Activated CD4-positive, alpha-beta T cell treated with anti-CD3 and anti-CD28 coated beads for 1 hour (primary cell): ENCODE measurements around the gene AMDHD2.
"Not testable (repeated sequence)": the region's sequence is repeated elsewhere in the genome, so short reads cannot be mapped to it uniquely, and the experiment has no call there.

Experiments used
- DNase-seq: peaks from one replicate; pipeline ENCODE4 v3.0.0-alpha.2; 2020

Gene AMDHD2

GRCh38 chr16:2535625-2536013, 15.4 kb downstream of the AMDHD2 start:
- DNase-seq = no peak

GRCh38 chr16:2537451-2538379, 17.5 kb downstream of the AMDHD2 start, which contains the start of gene PDPK1:
PDPK1 (plus strand) TSS chr16:2538021; CDS start chr16:2538113, 92 bp downstream.
- peak; percentile 93 for DNase-seq

GRCh38 chr16:2539192-2539844, 19.1 kb downstream of the AMDHD2 start:
- not testable (repeated sequence) for DNase-seq

DNA sequence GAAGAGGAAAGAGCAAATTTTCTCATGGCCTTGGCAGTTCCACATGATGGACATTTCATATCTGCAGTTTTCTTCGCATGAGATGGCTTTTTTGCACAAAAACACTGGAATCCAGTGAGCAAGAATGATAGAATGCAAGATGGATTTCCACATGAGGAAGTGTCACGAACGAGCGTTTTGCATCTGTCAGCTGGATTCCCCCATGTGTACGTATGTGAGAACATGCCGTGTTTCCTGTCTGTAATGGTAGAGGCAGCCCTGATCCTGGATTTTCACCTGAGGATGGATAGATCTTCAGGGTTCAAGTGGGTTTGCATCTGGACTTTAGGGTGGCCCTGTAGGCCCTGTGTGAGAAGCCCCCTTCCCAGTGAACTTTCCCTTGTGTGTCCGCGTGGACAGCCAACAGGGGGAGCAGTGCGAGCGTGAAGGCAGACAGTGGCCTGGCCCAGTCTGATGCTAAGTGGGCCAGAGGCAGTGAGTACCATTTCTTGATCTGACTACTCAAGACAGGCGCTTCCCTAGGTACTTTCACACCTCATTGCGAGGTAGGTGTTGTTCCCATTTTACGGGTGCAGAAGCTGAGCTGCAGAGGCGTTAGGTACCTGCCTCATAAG, 19.8 kb downstream of the AMDHD2 start:
- DNase-seq = not testable (repeated sequence)

GRCh38 chr16:2540912-2541311, 20.7 kb downstream of the AMDHD2 start:
- not testable (repeated sequence) for DNase-seq

- not testable (repeated sequence) for DNase-seq
Observed at GRCh38 chr16:2541409-2541808, 21.2 kb downstream of the AMDHD2 start.

DNA sequence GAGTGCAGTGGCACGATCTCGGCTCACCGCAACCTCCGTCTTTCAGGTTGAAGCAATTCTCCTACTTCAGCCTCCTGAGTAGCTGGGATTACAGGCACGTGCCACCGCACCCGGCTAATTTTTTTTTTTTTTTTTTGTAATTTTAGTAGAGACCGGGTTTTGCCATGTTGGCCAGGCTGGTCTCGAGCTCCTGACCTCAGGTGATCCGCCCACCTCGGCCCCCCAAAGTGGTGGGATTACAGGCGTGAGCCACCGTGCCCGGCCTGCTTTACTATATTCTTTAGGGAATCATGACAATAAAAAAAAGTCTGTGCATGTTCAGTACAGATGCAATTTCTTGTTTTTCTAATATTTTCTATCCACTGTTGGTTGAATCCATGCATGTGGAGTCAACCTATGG, 23.6 kb downstream of the AMDHD2 start:
- DNase-seq = not testable (repeated sequence)

DNA sequence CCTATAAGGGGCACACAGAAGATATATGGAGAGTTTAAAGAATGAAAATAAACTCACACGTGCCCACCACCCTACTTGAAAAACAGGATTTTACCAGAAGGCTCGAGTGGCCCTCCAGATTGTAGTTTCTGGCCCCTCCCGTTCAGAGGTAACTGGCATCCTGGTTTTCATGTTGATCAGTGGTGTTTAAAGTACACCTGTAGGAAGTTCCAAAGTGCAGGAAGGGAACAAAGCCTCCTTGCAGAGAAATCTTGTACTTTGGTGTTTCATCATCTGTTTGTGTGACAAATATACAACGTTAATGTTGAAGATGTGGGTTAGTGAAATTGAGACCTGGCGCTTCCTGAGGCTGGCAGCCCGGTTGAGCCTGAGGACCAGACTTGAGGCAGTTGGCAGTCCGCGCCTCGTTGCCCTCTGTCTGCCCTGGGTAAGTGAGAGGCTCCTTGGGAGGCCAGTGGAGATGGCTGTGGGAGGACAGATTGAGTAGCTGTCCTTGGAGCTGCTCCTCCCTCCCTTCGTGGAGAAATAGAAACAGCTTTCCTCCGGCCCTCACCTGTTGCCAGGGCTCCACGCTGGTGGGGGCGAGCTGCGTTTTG, 30.2 kb downstream of the AMDHD2 start:
- not testable (repeated sequence) for DNase-seq

GRCh38 chr16:2551420-2551889, 31.3 kb downstream of the AMDHD2 start:
- DNase-seq = not testable (repeated sequence)

DNA sequence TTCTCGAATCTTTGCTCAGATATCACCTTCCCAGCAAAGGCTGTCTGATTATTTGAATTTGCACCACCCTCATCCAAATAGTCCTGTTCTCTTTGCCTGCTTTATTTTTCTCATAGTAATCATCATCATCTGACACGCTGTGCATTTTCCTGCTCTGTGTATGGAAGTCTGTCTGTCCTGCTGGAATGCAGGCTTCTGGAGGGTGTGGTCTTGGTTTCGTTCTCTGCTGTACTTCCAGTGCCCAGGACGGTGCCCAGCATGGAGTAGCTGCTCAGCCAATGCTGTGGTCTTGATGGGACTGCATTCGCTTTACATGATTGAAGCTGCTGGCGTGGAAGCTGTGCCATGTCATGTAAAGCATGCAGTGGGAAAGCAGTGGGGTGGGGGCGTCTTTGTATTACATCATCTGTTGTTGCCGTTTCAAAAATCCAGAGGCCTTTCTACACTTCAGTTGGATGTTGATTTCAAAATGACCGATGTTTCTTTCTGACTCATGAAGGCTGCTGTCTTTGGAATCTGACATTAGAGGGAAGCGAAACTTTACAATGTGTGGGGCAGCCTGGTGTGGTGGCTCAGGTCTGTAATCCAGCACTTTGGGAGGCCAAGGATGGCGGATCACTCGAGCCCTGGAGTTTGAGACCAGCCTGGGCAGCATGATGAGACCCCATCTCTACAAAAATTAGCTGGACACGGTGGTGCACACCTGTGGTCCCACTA, 34.7 kb downstream of the AMDHD2 start:
- not testable (repeated sequence) for DNase-seq

- DNase-seq = not testable (repeated sequence)
Observed at GRCh38 chr16:2557150-2557549, 37.0 kb downstream of the AMDHD2 start.

DNA sequence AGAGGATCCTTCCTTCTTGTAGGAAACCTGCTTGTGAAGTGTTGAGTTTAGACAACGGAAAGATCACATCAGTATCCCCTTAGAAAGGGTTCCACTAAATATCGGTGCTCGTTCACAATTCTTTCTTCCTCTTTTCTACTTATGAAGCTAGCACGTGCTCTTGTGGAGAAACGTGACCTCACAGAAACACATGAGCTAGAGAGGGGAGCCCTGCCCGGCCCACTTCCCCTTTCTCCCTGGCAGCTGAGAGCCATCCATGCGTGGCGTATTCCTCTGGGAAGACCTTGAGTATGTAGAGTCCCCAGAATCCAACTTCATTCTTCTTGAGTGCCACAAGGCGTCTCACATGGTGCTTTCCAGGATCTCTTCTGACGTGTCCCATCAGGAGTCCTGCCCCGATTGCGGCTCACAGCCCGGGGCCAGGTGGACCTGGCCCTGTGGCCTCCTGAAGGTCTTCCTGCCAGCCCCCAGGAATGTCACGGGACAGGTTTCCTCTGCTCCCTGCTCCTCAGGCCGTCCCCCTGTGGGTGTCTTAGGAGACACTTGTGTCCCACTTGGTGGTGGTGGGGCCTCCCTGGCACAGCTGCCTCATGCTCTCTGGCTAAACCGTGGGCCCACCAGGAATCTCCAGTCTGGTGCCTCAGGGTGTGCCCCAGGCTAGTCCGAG, 40.1 kb downstream of the AMDHD2 start:
- DNase-seq = not testable (repeated sequence)

DNA sequence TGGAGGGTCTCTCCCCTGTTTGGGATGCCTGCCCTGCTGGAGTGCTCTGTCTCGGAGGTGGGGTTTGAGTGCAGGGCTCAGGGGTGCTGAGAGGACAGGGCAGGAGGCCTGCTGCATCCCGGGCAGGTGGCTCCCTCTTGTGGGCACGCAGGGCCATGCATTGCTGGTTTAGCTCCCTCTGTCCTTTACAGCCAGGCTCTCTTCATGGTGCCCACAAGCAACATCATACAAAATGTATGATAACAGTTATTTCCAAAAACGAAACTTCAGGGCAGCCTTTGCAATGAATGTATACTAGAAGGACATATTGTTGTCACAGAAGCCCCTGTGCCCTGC, 40.6 kb downstream of the AMDHD2 start:
- peak; percentile 52 for DNase-seq

DNA sequence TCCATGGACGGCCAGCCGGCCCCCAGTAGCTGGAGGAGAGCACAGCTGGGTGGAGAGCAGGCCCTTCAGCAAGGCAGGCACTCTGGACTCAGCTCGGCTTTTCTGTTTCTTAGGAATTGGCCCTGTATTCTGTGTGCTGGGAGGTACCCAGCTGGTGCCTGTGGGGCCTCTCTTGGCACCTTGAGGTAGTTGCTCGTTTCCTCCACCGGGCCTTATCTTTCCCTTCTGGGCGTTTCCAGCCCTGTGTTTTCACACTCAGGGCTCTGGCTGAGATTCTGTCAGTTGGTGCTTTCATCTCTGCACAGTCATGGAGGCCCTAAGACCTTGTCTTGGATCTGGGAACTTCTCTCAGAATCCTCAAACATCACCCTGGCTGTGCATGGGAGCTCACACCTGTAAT, 47.3 kb downstream of the AMDHD2 start:
- DNase-seq = not testable (repeated sequence)

DNA sequence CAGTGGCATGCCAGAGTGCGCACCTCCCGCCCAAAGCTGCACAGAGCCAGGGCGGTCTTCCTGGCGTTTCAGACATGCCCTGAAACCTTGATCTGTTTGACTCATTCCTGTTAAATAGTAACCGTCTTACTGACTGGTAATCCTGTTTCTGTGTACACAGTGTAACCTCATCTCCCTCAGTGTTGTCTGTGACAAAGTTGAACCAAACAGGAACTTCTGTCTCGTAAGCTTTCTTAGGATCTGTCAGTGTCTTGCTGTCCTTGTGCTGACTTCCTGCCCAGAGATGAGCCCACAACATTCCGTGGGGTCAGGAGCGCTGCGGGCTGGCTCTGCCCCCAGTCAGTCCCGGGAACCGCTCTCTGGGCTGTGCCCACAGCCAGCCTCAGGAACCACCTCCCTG, 48.4 kb downstream of the AMDHD2 start:
- DNase-seq = not testable (repeated sequence)

DNA sequence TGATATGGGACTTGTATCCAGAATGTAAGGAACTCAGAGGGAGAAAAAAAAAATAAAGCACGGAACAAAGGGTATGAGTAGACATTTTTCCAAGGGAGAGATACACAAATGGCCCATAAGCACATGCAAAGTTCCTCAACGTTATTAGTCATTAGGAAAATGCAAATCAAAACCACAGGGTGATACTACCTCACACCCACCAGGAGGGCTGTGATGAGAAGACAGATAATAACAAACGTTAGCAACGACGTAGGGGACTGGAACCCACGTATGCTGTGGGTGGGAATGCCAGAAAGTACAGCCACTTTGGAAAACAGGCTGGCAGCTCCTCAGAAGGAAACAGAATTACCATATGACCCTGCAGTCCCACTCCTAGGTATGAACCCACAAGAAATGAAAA, 52.5 kb downstream of the AMDHD2 start:
- not testable (repeated sequence) for DNase-seq

DNA sequence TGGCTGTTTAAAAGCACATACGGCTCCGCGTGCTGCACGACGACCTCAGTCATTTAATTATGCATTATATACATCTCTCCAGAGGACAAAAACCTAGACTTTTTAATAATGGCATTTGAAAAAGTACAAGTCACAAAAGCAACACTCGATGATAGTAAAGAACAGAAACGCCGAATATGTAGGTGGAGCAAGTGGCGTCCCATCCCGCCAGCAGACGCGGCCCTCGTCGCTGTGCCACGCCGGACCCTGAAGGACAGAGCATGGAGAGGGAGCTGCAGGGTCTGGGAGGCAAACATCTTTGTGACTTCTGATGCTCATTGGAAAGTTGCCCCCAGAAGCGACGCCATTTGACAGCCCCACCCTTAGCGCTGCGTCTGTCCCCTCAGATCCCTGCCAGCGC, 55.7 kb downstream of the AMDHD2 start:
- DNase-seq = not testable (repeated sequence)

- DNase-seq = not testable (repeated sequence)
Observed at GRCh38 chr16:2577044-2577443, 56.9 kb downstream of the AMDHD2 start.

DNA sequence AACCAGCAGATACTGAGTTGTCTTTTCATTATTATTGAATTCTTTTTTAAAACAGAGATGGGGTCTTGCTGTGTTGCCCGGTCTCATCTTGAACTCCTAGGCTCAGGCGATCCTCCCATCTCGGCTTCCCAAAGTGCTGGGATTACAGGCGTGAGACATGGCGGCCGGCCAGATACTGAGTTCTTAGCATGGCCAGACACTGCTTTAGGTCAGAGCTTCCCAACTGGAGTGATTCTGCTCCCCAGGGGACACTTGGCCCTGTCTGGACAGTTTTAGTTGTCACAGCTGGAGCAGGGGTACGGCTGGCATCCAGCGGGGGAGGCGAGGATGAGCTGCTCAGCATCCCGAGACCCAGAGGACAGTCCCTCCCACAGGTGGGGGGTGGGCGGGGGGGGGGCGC, 58.7 kb downstream of the AMDHD2 start:
- DNase-seq = not testable (repeated sequence)

- DNase-seq = not testable (repeated sequence)
Observed at GRCh38 chr16:2580143-2580542, 60.0 kb downstream of the AMDHD2 start.

DNA sequence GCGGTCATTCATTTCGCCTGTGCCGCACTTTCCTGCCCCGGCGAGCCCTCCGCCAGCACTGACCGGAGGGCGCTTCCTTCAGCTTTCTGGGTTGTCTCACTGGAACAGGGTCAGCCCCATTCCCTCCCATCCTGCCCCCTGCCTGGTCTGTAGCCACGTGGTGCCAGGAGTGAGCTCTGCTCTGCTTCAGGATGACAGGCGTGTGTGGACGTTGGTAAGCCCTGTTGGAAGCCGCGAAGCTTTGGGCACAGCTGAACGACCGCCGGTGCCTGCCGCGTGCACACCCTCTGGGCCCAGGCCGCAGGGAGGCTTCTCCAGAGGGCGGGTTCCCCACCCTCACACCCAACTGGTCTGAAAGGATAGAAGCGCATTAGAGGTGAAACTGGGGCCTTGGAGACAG, 60.6 kb downstream of the AMDHD2 start:
- not testable (repeated sequence) for DNase-seq
